ENCODE results near the gene HOXB13. TPM values are rescaled to one million over a fixed set of nuclear protein-coding genes. Genes with fewer than 3 reads are reported as not detected.

Gene HOXB13
- total RNA-seq, 1 donor from 2014 or later, result not detected

GRCh38 chr17:48729335-48730239 is 1.0 kb upstream of the HOXB13 start:
- H3K4me1 Mint-ChIP-seq (ENCODE audit: low read depth), result peaks cover 20% of the 10 kb centered on the region
- H3K36me3 Mint-ChIP-seq (ENCODE audit: low read depth), result peaks cover 4% of the 10 kb centered on the region
- H3K9me3 Mint-ChIP-seq, result no peaks in the 10 kb centered on the region
- H3K4me3 Mint-ChIP-seq, result no peak overlapping the region
- no peak overlapping the region for H3K27ac Mint-ChIP-seq
- intact Hi-C loops (cut with micrococcal nuclease), result loop anchor here (1.0 to 10.0 kb wide), 3 partner anchors 9 to 273 kb away; no protein-coding TSS in a partner anchor
- peaks cover 88% of the 10 kb centered on the region for H3K27me3 Mint-ChIP-seq (ENCODE audit: insufficient read depth)
- no peak for DNase-seq (ENCODE audit: low spot score)

DNA sequence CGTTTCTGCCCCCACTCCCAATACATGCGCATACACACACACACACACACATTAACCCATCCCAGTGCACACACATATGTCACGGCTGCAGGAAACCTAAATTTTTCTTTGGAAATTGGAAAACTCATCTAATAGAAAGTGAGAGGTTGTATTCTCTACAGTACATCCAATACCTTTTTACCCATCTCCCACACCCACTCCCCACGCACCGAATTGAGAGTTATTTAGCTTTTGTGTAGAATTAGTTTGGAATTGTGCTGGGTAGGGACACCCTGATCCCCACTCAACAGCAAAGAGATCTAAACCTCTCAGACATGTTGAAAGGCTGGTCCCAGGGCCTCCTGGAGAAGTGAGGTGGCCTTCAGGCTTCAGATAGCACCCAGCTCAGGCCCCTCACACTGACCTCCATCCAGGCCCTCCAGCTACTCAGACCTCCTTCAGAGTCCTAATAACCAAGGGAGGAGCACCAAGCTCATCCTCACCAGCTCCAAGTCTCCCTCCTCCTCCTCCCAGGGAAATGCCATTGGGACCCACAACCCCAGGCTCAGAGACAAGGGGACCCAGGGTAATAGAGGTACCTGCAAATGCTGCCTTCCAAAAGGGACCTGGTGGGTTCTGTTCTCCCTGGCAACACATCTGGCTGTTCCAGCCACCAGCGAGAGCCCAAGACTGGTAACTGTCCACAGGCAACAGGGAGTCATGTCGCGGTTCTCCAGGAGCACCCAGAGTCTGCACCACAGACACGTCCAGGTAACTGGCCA is 955 bp downstream of the HOXB13 start:
- intact Hi-C loops (cut with micrococcal nuclease), result loop anchor here (10.0 kb wide), 1 partner anchor 67 kb away; no protein-coding TSS in a partner anchor
- Mint-ChIP-seq H3K27ac (no peak overlapping the region), H3K4me3 (no peak overlapping the region), H3K4me1 (ENCODE audit: low read depth) (peaks cover 16% of the 10 kb centered on the region), H3K27me3 (ENCODE audit: insufficient read depth) (peaks cover 90% of the 10 kb centered on the region), H3K9me3 (no peaks in the 10 kb centered on the region), H3K36me3 (ENCODE audit: low read depth) (peaks cover under 1% of the 10 kb centered on the region)
- no peak for DNase-seq (ENCODE audit: low spot score)

GRCh38 chr17:48726916-48727286 is 1.6 kb downstream of the HOXB13 start:
- Mint-ChIP-seq H3K27me3 (ENCODE audit: insufficient read depth) (peaks cover 90% of the 10 kb centered on the region), H3K4me1 (ENCODE audit: low read depth) (peaks cover 14% of the 10 kb centered on the region), H3K36me3 (ENCODE audit: low read depth) (no peaks in the 10 kb centered on the region), H3K4me3 (no peak overlapping the region), H3K9me3 (no peaks in the 10 kb centered on the region), H3K27ac (peak overlapping the region; percentile 20)
- DNase-seq (ENCODE audit: low spot score), result no peak
- intact Hi-C loops (cut with micrococcal nuclease), result loop anchor here (10.0 kb wide), 1 partner anchor 68 kb away; no protein-coding TSS in a partner anchor

- H3K4me3 Mint-ChIP-seq, result no peak overlapping the region
- no peak for DNase-seq (ENCODE audit: low spot score)
- peaks cover 14% of the 10 kb centered on the region for H3K4me1 Mint-ChIP-seq (ENCODE audit: low read depth)
- H3K27ac Mint-ChIP-seq, result peak overlapping the region; percentile 20
- no peaks in the 10 kb centered on the region for H3K9me3 Mint-ChIP-seq
- peaks cover 92% of the 10 kb centered on the region for H3K27me3 Mint-ChIP-seq (ENCODE audit: insufficient read depth)
- intact Hi-C loops (cut with micrococcal nuclease), result loop anchor here (10.0 kb wide), 1 partner anchor 68 kb away; no protein-coding TSS in a partner anchor
- H3K36me3 Mint-ChIP-seq (ENCODE audit: low read depth), result no peaks in the 10 kb centered on the region
Observed at GRCh38 chr17:48726114-48726915, 2.2 kb downstream of the HOXB13 start.

GRCh38 chr17:48725288-48726064 is 3.1 kb downstream of the HOXB13 start:
- intact Hi-C loops (cut with micrococcal nuclease), result loop anchor here (10.0 kb wide), 1 partner anchor 69 kb away; no protein-coding TSS in a partner anchor
- Mint-ChIP-seq H3K36me3 (ENCODE audit: low read depth) (no peaks in the 10 kb centered on the region), H3K4me3 (no peak overlapping the region), H3K27ac (peak overlapping the region; percentile 68), H3K4me1 (ENCODE audit: low read depth) (peaks cover 14% of the 10 kb centered on the region), H3K27me3 (ENCODE audit: insufficient read depth) (peaks cover 94% of the 10 kb centered on the region), H3K9me3 (no peaks in the 10 kb centered on the region)
- DNase-seq (ENCODE audit: low spot score), result no peak

- H3K9me3 Mint-ChIP-seq, result no peaks in the 10 kb centered on the region
- intact Hi-C loops (cut with micrococcal nuclease), result loop anchor here (10.0 kb wide), 1 partner anchor 70 kb away; no protein-coding TSS in a partner anchor
- peaks cover 14% of the 10 kb centered on the region for H3K4me1 Mint-ChIP-seq (ENCODE audit: low read depth)
- peaks cover 94% of the 10 kb centered on the region for H3K27me3 Mint-ChIP-seq (ENCODE audit: insufficient read depth)
- no peaks in the 10 kb centered on the region for H3K36me3 Mint-ChIP-seq (ENCODE audit: low read depth)
- no peak overlapping the region for H3K4me3 Mint-ChIP-seq
- H3K27ac Mint-ChIP-seq, result peak overlapping the region; percentile 68
- no peak for DNase-seq (ENCODE audit: low spot score)
Observed at GRCh38 chr17:48725004-48725287, 3.6 kb downstream of the HOXB13 start.

- intact Hi-C loops (cut with micrococcal nuclease), result loop anchor here (1.0 to 10.0 kb wide), 4 partner anchors 24 to 155 kb away; no protein-coding TSS in a partner anchor
- H3K4me1 Mint-ChIP-seq (ENCODE audit: low read depth), result peaks cover 14% of the 10 kb centered on the region
- H3K9me3 Mint-ChIP-seq, result no peaks in the 10 kb centered on the region
- DNase-seq (ENCODE audit: low spot score), result peak; percentile 55
- peak overlapping the region; percentile 75 for H3K27ac Mint-ChIP-seq
- H3K4me3 Mint-ChIP-seq, result peak overlapping the region; percentile 47
- peaks cover 92% of the 10 kb centered on the region for H3K27me3 Mint-ChIP-seq (ENCODE audit: insufficient read depth)
- H3K36me3 Mint-ChIP-seq (ENCODE audit: low read depth), result no peaks in the 10 kb centered on the region
Observed at GRCh38 chr17:48724251-48725003, 4.1 kb downstream of the HOXB13 start.

DNA sequence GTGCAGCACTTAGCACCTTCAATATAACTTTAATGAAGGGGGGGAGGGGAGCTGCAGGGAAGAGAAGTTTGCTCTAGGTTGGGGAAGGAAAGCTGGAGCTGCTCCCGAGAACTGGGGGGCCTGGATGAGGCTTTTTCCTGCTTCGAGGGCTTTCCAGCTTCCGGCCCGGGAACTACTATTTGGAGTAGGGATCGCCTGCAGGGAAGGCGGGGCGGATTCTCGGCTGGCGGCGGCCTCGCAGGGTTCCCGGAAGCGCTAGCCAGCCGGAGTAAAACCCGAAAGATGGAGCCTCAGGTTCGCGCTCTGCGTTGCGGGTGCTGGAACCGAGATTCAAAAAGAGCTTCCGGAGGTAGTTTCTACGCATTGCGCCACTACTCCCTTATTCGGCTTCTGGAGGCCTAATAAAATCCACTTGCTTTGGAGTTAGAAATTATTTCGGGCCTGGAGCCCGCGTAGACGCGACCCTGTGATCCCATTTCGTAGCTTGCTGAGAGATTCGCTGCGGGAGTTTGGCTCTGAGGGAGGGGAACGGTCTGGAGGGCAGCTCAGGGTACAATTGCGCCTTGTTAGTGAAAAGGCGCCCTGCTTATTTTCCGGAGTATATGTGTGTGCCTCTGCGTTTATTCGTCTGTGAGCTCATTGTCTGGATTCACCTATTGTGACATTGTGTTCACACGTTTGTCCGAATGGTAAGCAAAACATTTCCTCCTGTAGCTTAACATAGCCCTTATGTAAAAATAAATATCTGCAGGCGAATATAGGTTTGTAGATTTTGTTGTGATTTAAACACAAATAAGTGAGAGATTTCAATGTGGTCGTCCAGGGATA is 4.9 kb downstream of the HOXB13 start:
- peaks cover 15% of the 10 kb centered on the region for H3K4me1 Mint-ChIP-seq (ENCODE audit: low read depth)
- intact Hi-C loops (cut with micrococcal nuclease), result loop anchor here (1.0 to 10.0 kb wide), 5 partner anchors 25 to 156 kb away; no protein-coding TSS in a partner anchor
- no peaks in the 10 kb centered on the region for H3K36me3 Mint-ChIP-seq (ENCODE audit: low read depth)
- H3K27ac Mint-ChIP-seq, result peak overlapping the region; percentile 73
- no peak for DNase-seq (ENCODE audit: low spot score)
- H3K9me3 Mint-ChIP-seq, result no peaks in the 10 kb centered on the region
- H3K27me3 Mint-ChIP-seq (ENCODE audit: insufficient read depth), result peaks cover 95% of the 10 kb centered on the region
- H3K4me3 Mint-ChIP-seq, result peak overlapping the region; percentile 57

DNA sequence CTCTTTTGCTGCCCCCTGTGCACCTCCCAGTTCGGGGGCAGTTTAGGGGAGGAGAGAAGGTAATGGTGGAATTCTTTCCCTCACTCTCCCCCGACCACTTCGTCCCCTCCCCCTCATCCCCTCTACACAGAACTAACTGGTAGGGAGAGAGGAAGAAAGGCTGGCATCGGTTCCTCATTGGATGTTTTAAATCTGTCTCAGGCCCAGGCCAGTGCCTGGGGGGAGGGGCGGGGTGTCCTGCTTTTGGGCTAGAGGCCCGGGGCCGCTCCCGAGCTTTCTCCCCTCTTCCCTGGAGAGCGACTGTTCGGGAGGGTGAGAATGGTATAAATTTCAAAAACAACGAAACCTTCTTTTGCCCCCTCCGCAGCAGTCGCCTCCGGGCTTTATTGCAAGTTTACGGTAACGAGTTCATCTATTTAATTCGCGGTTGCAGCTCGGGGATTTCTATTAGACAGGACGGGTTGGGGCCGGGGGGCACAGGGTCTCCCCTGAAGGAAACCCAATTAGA is 5.6 kb downstream of the HOXB13 start, which contains the start of gene PRAC2:
Gene PRAC2, plus strand, starts transcription at position 271 of the 508 bp plus-strand sequence. CDS start 1,226 bp downstream, outside the sequence.
- peak within 1 kb of the TSS; percentile 73 for H3K27ac Mint-ChIP-seq
- no peaks in the 10 kb centered on the region for H3K36me3 Mint-ChIP-seq (ENCODE audit: low read depth)
- H3K4me3 Mint-ChIP-seq, result peak within 1 kb of the TSS; percentile 57
- peaks cover 97% of the 10 kb centered on the region for H3K27me3 Mint-ChIP-seq (ENCODE audit: insufficient read depth)
- peaks cover 19% of the 10 kb centered on the region for H3K4me1 Mint-ChIP-seq (ENCODE audit: low read depth)
- DNase-seq (ENCODE audit: low spot score), result no peak
- H3K9me3 Mint-ChIP-seq, result no peaks in the 10 kb centered on the region
- intact Hi-C loops (cut with micrococcal nuclease), result loop anchor here (2.0 to 10.0 kb wide), 3 partner anchors 51 to 110 kb away; no protein-coding TSS in a partner anchor

DNA sequence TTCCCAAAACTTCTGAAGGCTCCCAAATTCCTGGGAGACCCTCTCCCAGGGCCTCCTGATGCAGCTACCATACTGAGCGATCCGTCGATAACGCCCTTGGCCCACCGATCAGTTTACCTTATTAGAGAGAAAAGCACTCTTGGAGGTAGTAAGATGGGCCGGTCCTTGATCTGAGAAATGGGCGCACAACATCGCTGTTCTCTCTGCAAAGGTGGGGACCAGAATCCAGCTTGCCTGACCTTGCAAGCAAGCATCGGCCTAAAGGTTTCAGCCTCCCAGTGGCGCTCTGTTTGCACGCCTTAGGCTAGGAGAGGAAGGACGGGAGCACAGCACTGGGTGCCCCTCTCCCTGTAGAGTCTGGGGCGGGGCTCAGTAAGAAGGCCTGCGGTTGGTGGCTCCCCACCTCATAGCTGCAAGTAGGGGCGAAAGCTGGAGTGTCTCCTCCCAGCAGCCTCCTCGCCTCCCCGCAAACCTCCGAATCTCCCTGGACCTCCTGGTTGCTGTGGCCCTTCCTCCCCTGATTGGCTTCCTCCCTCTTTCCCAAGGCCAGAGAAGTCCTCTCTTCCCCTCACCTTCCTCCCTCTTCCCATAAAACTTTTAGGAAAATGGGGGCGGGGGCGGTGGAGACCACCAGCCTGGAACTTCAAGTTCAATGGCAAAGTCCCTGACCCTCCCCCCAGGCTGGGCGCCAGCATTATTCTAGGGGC is 6.2 kb downstream of the HOXB13 start, which contains the start of gene PRAC1:
Gene PRAC1, minus strand, starts transcription at position 318 of the 707 bp plus-strand sequence. Its CDS starts 126 bp downstream, at position 192.
- peak within 1 kb of the TSS; percentile 7 for H3K4me3 Mint-ChIP-seq
- peaks cover 1% of the 10 kb centered on the region for H3K36me3 Mint-ChIP-seq (ENCODE audit: low read depth)
- no peak within 1 kb of the TSS for H3K27ac Mint-ChIP-seq
- DNase-seq (ENCODE audit: low spot score), result no peak
- H3K4me1 Mint-ChIP-seq (ENCODE audit: low read depth), result peaks cover 19% of the 10 kb centered on the region
- peaks cover 96% of the 10 kb centered on the region for H3K27me3 Mint-ChIP-seq (ENCODE audit: insufficient read depth)
- no peaks in the 10 kb centered on the region for H3K9me3 Mint-ChIP-seq
- intact Hi-C loops (cut with micrococcal nuclease), result loop anchor here (2.0 to 10.0 kb wide), 3 partner anchors 50 to 110 kb away; no protein-coding TSS in a partner anchor

All from activated T-helper 1 cell treated with anti-CD3 and anti-CD28 coated beads, Interleukin-12 subunit alpha, Interleukin-12 subunit beta, Interleukin-2, Interleukin-4 antibody, amounts not matched to agents 30 ng/mL and 10 ng/mL and 1 ng/mL, durations not matched to agents 14 hours and 24 hours and 36 hours (primary cell).